Choroid plexus epithelial cell (primary cell): Measurements from ENCODE around the gene FHL2.

Experiments used
- DNase-seq: peaks from one replicate; pipeline ENCODE4 v3.0.0-alpha.2; 2010; ENCODE audit warnings: low read depth
- H3K4me3 ChIP-seq: 2 replicates; pipeline ENCODE4 v1.5.1; 2011; ENCODE audit warnings: low read depth, mild to moderate bottlenecking, control low read depth, low read length, moderate library complexity
- TF ChIP-seq, protein P1 (sequence below): conservative IDR thresholded peaks from 2 replicates; pipeline ENCODE4 v1.5.1; 2011; ENCODE audit warnings: low read depth, mild to moderate bottlenecking, control low read depth, inconsistent platforms, low read length, moderate library complexity

Gene FHL2

DNA sequence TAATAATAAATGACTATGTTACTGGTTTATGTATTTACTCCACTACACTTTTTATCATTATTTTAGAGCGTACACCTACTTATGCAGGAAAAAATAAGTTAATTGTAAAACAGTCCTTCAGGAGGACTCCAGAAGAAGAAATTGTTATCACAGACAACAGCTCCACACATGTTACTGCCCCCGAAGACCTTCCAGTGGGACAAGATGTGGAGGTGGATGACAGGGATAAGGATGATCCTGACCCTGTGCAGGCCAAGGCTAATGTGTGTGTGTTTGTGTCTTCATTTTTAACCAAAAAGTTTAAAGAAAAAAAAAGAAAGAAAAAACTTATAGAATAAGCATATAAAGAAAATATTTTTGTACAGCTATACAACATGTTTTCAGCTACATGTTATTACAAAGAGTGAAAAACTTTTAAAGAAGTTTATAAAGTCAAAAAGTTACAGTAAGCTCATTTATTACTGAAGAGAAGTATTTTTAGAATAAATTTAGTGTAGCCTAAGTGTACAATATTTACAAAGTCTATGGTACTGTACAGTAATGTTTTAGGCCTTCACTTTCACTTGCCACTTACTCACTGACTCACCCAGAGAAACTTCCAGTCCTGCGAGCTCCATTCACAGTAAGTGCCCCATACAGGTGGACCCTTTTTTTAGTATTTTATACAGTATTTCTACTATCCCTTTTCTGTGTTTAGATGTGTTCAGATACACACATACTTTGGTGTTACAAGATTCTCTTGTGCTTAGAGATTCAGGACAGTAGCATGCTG, 76.8 kb downstream of the FHL2 start:
- peak; percentile 45 for DNase-seq
- TF ChIP-seq, protein P1, sequence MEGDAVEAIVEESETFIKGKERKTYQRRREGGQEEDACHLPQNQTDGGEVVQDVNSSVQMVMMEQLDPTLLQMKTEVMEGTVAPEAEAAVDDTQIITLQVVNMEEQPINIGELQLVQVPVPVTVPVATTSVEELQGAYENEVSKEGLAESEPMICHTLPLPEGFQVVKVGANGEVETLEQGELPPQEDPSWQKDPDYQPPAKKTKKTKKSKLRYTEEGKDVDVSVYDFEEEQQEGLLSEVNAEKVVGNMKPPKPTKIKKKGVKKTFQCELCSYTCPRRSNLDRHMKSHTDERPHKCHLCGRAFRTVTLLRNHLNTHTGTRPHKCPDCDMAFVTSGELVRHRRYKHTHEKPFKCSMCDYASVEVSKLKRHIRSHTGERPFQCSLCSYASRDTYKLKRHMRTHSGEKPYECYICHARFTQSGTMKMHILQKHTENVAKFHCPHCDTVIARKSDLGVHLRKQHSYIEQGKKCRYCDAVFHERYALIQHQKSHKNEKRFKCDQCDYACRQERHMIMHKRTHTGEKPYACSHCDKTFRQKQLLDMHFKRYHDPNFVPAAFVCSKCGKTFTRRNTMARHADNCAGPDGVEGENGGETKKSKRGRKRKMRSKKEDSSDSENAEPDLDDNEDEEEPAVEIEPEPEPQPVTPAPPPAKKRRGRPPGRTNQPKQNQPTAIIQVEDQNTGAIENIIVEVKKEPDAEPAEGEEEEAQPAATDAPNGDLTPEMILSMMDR: no peak
- H3K4me3 ChIP-seq: no peak overlapping the region

GRCh38 chr2:105320651-105321215, 78.1 kb downstream of the FHL2 start:
- no peak overlapping the region for H3K4me3 ChIP-seq
- no peak for DNase-seq
- TF ChIP-seq, protein P1: no peak

GRCh38 chr2:105317937-105318336, 80.9 kb downstream of the FHL2 start:
- no peak overlapping the region for H3K4me3 ChIP-seq
- TF ChIP-seq, protein P1: no peak
- DNase-seq: no peak

GRCh38 chr2:105315314-105315713, 83.5 kb downstream of the FHL2 start:
- H3K4me3 ChIP-seq: no peak overlapping the region
- TF ChIP-seq, protein P1: no peak
- no peak for DNase-seq

DNA sequence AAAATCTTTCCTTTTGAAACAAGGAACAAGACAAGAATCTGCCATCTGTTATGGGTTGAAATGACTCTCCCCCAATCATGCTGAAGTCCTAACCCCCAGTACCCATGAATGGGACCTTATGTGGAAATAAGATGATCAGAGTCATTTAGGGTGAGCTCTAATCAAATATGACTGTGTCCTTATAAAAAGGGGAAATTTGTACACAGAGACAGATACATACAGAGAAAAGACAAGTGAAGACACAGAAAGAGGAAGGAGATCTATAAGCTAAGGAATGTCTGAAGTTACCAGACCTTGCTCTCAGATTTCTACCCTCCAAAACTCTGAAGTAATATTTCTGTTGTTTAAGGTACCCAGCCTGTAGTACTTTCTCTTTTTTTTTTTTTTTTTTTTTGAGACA, 85.0 kb downstream of the FHL2 start:
- TF ChIP-seq, protein P1: no peak
- H3K4me3 ChIP-seq: no peak overlapping the region
- DNase-seq: no peak
